ENCODE data around the gene STX1B. TPM values are rescaled to one million over a fixed set of nuclear protein-coding genes. Genes with fewer than 3 reads are reported as not detected.
A peak's percentile ranks its signal among the peaks of the same experiment; 100 is the strongest.

Gene STX1B
- total RNA-seq, 4 donors from 2014 or later = 0.92 to 2.6 (median 1.8) TPM

DNA sequence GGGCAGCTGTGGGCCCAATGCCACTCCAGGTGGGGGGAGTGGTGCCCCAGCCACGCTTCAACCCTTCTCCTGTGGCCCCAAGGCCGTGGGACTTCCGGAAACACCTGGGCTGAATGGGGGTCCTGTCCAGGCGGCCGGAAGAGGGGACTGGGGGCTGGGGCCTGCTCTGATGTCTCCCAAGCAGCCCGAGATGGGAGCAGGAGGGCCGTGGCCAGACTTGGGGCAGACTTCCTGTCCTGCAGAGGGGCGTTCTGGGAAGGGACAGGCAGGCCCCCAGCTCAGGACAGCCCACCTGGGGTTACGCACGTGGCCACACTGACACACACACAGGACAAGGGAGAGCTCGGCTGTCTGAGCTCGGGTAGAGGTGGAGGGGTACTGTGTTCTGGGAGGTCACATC is 20.3 kb downstream of the STX1B start:
- H3K4me3 ChIP-seq = no peak overlapping the region
- intact Hi-C loops (cut with DNase I) = no loop called here
- 90% methylated on average over 4 of the region's 12 CpGs for WGBS
- TF ChIP-seq POLR2AphosphoS5 (IDR thresholded peaks at IDR 0.05) (no peak), EP300 (IDR thresholded peaks at IDR 0.05) (no peak), POLR2A (IDR thresholded peaks at IDR 0.05; ENCODE audit: low read depth) (no peak)
- TF ChIP-seq, protein P1, sequence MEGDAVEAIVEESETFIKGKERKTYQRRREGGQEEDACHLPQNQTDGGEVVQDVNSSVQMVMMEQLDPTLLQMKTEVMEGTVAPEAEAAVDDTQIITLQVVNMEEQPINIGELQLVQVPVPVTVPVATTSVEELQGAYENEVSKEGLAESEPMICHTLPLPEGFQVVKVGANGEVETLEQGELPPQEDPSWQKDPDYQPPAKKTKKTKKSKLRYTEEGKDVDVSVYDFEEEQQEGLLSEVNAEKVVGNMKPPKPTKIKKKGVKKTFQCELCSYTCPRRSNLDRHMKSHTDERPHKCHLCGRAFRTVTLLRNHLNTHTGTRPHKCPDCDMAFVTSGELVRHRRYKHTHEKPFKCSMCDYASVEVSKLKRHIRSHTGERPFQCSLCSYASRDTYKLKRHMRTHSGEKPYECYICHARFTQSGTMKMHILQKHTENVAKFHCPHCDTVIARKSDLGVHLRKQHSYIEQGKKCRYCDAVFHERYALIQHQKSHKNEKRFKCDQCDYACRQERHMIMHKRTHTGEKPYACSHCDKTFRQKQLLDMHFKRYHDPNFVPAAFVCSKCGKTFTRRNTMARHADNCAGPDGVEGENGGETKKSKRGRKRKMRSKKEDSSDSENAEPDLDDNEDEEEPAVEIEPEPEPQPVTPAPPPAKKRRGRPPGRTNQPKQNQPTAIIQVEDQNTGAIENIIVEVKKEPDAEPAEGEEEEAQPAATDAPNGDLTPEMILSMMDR (IDR thresholded peaks at IDR 0.05) = no peak
- no peak overlapping the region for H3K27ac ChIP-seq (replicated peaks in 1 of 4)
- peaks cover 11 to 13% (median 12%) of the 10 kb centered on the region in 4 donors for H3K4me1 ChIP-seq
- no peaks in the 10 kb centered on the region for H3K27me3 ChIP-seq
- no peak for DNase-seq (ENCODE audit: extremely low spot score)
- H3K36me3 ChIP-seq = peaks cover 0 to 20% (median 14%) of the 10 kb centered on the region in 4 donors
- H3K9me3 ChIP-seq = no peaks in the 10 kb centered on the region

DNA sequence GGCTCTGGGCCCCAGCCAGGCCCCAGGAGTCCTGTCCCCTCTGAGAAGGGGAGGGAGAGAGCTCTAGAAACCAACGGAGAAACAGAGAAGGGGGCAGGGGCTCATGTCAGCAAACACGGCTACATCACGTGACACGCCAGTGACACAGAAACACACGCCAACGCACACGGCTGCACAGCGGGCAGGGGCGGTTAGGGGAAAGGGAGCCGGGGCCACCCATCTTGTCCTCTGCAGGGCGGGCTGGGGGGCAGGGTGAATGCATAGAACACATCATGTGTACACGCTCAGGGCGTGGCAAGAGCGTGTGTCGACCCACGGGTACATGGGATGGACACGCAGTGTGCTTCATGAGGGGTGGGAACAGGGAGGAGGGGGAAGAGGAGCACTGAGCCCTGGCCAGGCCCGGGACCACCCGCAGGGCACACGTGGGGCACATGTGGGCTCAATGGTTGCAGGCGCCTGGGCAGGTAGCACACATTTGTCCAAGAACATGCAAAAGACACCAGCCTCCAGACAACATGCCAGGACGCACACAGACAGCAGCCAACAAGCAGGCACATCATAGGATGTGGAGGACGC is 20.9 kb downstream of the STX1B start:
- Histone ChIP-seq H3K4me1 (peaks cover 11 to 18% (median 17%) of the 10 kb centered on the region in 4 donors), H3K9me3 (no peaks in the 10 kb centered on the region), H3K27ac (replicated peaks in 1 of 4) (no peak overlapping the region), H3K27me3 (no peaks in the 10 kb centered on the region), H3K4me3 (no peak overlapping the region), H3K36me3 (peaks cover 0 to 22% (median 16%) of the 10 kb centered on the region in 4 donors)
- TF ChIP-seq EP300 (IDR thresholded peaks at IDR 0.05) = no peak
- TF ChIP-seq POLR2A (IDR thresholded peaks at IDR 0.05; ENCODE audit: low read depth) = no peak
- TF ChIP-seq, protein P1 (IDR thresholded peaks at IDR 0.05) = no peak
- no peak for TF ChIP-seq POLR2AphosphoS5 (IDR thresholded peaks at IDR 0.05)
- intact Hi-C loops (cut with DNase I) = loop anchor here (5.0 kb wide), 3 partner anchors 108 to 878 kb away; no protein-coding TSS in a partner anchor
- WGBS = 85% methylated on average over 21 of the region's 23 CpGs
- no peak for DNase-seq (ENCODE audit: extremely low spot score)

DNA sequence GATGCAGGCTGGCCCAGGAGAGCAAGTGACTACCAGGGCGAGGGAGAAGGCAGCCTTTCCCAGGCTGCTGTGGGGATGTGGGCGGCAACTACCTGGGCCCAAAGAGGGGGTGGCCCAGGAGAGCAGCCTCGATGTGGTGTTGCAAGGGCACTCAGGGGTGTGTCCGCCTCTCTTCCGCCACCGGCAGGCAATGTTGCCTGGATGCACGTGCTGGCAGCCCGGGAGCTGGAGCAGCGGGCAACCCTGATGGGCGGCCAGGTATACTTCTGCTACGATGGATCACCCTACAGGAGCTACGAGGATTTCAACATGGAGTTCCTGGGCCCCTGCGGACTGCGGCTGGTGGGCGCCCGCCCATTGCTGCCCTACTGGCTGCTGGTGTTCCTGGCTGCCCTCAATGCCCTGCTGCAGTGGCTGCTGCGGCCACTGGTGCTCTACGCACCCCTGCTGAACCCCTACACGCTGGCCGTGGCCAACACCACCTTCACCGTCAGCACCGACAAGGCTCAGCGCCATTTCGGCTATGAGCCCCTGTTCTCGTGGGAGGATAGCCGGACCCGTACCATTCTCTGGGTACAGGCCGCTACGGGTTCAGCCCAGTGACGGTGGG is 22.8 kb downstream of the STX1B start:
- TF ChIP-seq POLR2AphosphoS5 (IDR thresholded peaks at IDR 0.05) = no peak
- TF ChIP-seq, protein P1 (IDR thresholded peaks at IDR 0.05) = no peak
- TF ChIP-seq EP300 (IDR thresholded peaks at IDR 0.05) = no peak
- no peak for TF ChIP-seq POLR2A (IDR thresholded peaks at IDR 0.05; ENCODE audit: low read depth)
- H3K36me3 ChIP-seq = peaks cover 12 to 41% (median 35%) of the 10 kb centered on the region in 4 donors
- H3K9me3 ChIP-seq = no peaks in the 10 kb centered on the region
- no peaks in the 10 kb centered on the region for H3K27me3 ChIP-seq
- peaks cover 11 to 22% (median 20%) of the 10 kb centered on the region in 4 donors for H3K4me1 ChIP-seq
- intact Hi-C loops (cut with DNase I) = loop anchor here (5.0 kb wide), 3 partner anchors 110 to 880 kb away; no protein-coding TSS in a partner anchor
- 92% methylated on average over 24 of the region's 30 CpGs for WGBS
- no peak overlapping the region for H3K27ac ChIP-seq (replicated peaks in 1 of 4)
- H3K4me3 ChIP-seq = no peak overlapping the region
- no peak for DNase-seq (ENCODE audit: extremely low spot score)

DNA sequence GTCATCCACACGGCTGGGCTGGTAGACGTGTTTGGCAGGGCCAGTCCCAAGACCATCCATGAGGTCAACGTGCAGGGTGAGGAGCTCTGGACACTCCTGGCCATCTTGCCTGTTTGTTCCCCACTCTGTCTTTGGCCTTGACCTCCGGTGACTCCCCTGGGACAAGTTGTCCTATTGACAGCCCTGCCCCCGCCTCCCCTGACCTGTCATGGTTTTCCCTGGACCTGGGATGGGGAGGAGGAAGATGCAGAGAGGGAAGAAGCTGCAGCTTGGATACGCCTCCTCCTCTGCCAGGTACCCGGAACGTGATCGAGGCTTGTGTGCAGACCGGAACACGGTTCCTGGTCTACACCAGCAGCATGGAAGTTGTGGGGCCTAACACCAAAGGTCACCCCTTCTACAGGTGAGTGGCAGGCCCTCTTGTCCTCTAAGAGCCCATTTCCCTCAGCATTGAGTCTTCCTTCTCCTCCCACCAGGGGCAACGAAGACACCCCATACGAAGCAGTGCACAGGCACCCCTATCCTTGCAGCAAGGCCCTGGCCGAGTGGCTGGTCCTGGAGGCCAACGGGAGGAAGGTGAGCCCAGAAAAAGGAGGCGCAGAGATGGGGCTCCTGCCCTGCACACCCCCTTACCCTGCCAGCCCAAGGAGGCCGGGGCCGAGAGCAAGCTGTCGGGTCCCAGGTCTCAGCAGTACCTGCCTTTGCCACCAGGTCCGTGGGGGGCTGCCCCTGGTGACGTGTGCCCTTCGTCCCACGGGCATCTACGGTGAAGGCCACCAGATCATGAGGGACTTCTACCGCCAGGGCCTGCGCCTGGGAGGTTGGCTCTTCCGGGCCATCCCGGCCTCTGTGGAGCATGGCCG is 24.1 kb downstream of the STX1B start:
- Histone ChIP-seq H3K36me3 (peaks cover 12 to 54% (median 47%) of the 10 kb centered on the region in 4 donors), H3K27me3 (no peaks in the 10 kb centered on the region), H3K4me1 (peaks cover 11 to 22% (median 20%) of the 10 kb centered on the region in 4 donors), H3K27ac (replicated peaks in 1 of 4) (peak overlapping the region; percentile 66 to 77 (median 72)), H3K9me3 (no peaks in the 10 kb centered on the region), H3K4me3 (peak overlapping the region in 3 of 4 donors; percentile 50 to 64 (median 54))
- no peak for DNase-seq (ENCODE audit: extremely low spot score)
- 87% methylated on average over 17 of the region's 29 CpGs for WGBS
- intact Hi-C loops (cut with DNase I) = loop anchor here (5.0 kb wide), 3 partner anchors 111 to 881 kb away; no protein-coding TSS in a partner anchor
- no peak for TF ChIP-seq EP300 (IDR thresholded peaks at IDR 0.05)
- TF ChIP-seq, protein P1 (IDR thresholded peaks at IDR 0.05) = no peak
- no peak for TF ChIP-seq POLR2AphosphoS5 (IDR thresholded peaks at IDR 0.05)
- TF ChIP-seq POLR2A (IDR thresholded peaks at IDR 0.05; ENCODE audit: low read depth) = no peak

Measured in esophagus muscularis mucosa (tissue), 4 donors.